COLO668 (cell line): ENCODE data around the gene EGFR.
A peak's percentile ranks its signal among the peaks of the same experiment; 100 is the strongest.

Source experiments
- DNase-seq: peaks from one replicate; lab custom pipeline; 2025; ENCODE audit not compliant: unreplicated experiment; lab: John Stamatoyannopoulos, UW

EGFR gene

DNA sequence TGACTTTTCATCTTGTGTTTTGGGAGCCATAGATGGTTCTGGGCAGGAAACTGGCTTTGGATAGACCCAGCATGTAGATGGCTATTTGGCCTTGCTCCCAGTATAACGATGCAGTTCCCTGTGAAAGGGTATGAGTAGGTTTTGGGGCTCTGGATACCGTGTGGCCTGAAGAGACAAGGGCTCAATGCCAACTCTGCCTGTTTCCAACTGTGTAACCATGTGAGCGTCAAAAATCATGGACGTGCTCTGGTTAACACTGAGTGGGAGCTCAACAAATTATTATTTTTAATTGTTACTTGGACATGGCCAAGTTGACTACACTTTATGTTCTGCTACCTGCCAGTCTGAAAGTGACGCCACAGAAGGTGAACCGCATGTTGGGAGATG, 41.8 kb downstream of the EGFR start:
- no peak for DNase-seq

- DNase-seq = no peak
Measured at GRCh38 chr7:55061726-55062499, 43.1 kb downstream of the EGFR start.

- no peak for DNase-seq
Measured at GRCh38 chr7:55063061-55063460, 44.2 kb downstream of the EGFR start.

DNA sequence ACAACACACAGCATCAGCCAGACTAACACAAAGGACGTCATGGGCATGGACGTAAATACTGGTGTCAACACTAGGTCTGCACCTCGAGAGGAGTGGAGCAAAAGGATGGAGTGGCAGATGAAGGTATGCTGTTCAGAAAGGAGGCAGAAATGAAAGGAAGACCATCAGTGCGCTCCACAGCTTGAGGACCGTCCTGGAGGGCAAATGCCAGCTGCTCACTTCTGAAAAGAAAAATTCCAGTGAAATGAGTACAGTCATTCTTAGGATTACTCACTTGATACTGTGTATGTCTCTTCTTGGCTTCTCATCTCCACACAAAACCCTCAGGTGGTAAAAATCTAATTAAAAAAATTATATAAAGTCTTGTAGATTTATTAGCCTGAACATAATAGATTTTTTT, 44.8 kb downstream of the EGFR start:
- DNase-seq = no peak

GRCh38 chr7:55065079-55065478, 46.3 kb downstream of the EGFR start:
- DNase-seq = no peak

- DNase-seq = no peak
Measured at GRCh38 chr7:55065511-55066229, 46.9 kb downstream of the EGFR start.

- no peak for DNase-seq
Measured at GRCh38 chr7:55066524-55066923, 47.7 kb downstream of the EGFR start.

GRCh38 chr7:55066938-55067337, 48.1 kb downstream of the EGFR start:
- DNase-seq = no peak

DNA sequence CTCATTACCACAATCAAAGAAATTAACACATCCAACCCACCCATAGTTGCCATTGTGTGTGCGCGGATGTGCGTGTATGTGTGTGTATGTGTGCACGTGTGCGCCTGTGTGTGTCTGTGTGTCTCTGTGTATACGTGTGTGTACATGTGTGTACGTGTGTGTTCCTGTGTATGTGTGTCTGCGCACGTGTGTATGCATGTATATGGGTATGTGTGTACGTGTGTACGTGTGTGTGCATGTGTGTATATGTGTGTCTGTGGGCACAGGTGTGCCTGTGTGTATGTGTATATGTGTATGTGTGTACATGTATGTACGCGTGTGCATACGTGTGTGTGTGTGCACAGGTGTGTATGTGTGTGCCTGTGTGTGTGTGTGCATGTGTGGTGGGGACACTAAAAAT, 48.9 kb downstream of the EGFR start:
- DNase-seq = no peak

DNA sequence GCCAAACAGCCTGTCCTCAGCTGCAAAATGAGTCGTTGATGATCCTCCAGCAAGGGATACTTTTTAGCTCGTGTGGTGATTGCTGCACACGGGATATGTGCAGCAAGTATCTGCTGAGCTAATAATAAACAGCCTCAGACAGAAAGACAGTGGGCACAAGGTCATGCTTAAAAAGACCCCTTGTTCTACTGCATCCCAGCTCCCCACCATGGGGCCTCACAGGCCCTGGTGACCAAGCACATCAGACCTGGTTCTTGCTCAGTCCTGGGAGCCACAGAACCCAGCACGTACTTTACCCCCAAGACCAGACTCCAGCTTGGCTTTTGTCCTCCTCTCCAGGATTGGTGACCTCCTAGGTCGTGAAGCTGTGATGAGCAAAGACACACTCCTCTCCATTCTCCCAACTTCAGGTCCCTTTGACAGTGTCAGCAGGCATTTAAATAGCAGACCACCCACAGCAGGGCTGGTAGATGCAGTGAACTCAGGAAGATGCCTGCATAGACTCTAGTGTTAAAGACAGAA, 50.5 kb downstream of the EGFR start:
- no peak for DNase-seq

DNA sequence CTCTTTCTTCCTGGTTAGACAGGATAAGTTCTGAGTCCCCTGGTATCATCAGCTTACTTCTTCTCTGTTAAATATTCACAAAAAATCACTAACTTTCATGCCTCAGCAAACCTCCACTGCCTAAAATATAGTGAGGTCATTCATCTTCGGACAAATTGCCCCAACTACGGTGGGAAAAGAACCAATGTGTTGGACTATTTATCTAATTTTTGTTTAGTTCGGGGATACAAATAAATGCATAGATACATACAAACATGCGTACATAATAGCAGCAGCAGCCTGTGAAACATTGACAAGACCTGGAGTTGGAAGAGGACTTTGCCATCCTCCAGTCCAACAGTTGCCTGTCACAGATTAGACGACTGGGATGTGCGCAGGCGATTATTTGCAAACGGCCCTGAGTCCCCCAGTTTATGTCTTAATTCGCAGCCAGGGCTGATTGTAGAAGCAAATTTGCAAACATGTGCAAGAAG, 51.5 kb downstream of the EGFR start:
- DNase-seq = no peak

GRCh38 chr7:55070854-55071253, 52.0 kb downstream of the EGFR start:
- no peak for DNase-seq

GRCh38 chr7:55071411-55072175, 52.8 kb downstream of the EGFR start:
- DNase-seq = no peak

GRCh38 chr7:55072251-55072650, 53.4 kb downstream of the EGFR start:
- DNase-seq = no peak

- no peak for DNase-seq
Measured at GRCh38 chr7:55073051-55073511, 54.3 kb downstream of the EGFR start.

- DNase-seq = peak; percentile 14
Measured at GRCh38 chr7:55073976-55074528, 55.2 kb downstream of the EGFR start.

DNA sequence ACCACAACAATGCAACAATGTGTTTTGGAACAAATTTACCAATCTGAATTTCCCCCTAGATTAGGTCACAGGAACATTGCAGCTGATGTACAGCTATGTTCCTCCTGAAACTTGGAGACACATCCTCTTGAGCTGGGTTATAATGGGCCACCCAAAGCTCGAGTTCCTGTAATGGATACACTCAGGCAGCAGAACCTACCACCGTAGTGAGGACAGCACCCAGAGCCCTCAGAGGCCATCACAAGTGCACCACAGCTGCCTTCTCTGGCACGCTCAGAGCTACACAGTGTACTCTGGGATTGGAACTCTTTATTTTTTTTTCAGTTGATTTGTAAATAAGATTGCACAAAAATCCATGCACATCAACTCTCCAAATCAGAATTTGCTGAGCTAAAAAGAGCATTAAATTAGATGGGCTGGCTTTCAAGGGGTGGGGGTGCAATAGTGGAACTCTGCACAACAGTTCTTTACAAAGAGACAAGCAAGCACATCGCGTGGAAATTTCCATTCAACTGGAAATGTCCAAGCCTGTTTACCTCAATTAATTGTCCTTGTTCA, 56.7 kb downstream of the EGFR start:
- no peak for DNase-seq

DNA sequence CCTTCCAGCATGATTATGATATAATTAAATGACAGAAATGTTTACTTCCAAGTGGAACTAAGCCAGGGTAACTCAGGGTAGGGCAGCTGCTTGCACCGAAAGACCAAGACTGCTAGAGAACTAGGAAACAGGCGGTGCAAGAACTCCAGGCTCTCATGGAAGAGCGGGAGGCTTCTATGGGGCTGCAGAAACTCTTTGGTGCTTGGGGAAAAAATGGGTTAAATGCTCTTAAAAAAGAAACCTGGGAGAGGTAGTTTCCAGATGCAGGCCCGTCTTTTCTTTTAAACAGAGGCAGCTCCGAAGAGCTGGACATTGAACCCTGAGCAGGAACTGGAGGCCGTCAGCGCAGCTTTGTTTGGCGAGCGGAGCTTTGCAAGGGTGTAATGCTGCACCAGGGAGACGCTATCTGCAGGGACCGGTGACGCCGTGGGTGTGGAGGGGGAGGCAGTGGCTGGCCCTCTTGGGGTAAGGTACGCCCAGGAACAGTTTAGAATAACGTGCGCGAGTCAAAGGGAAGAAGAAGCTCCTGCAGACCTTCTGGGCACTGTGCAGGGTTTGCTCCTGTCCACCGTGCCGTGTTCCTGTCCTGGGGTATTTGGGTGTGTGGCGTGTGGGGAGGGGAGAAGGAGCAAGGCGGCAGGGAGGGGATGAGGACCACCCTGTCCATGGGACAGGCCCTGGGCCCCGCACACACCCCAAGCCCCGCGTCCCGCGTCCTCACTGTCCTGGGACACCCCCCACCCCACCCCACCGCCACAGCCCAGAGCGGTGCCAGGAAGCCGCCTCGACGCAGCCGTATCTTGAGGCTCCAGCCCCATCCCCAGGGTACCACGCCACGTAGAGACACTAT, 59.0 kb downstream of the EGFR start:
- DNase-seq = no peak

DNA sequence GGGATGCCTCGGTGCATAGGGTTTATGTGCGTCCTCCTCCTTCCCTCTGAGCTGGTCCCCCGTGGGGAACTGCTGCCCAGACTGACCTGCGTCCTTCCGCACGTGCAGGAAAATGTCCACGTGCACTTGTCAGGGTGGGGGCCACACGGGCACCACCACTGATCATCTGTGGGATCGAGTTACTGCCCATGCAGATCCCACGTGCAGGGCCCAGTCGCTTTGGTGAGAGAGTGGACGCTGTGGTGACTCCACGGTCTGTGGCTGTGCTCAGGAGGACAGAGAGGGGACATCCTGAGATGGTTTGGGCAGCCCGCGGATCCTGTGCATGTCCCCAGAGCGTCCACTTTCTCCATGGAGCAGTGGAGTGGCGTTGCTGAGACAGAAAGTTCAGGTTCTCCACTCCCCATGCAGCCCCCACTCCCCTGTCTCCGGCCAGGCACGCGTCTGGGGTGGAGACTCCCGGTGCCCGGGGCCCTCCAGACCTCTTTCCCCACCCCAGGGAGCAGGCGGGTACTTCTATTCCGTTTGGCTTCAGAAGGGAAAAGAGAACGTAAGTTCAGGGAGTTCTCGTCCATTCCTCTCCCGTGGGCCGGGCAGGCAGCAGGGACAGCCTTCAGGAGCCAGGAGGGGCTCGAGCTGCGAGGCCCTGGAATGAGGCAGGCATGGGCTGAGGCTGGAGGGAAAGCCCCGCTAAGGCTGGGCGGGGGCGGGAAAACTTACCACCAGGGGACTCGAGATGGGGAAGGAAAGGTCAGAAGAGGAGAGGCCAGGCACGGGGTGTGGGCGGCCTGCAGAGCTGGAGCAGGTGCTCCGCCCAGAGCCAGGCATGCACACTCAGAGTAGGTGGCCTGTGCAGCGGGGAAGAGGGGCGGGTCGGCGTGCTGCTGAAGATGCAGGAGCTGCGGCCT, 59.9 kb downstream of the EGFR start:
- DNase-seq = no peak
